OCI-LY7 (cell line): ENCODE data around the gene MAN1A2.

ENCODE experiments used
- CTCF ChIP-seq: fragments of 200-600 bp; sonication (generic); conservative IDR thresholded peaks from 2 replicates; pipeline ENCODE4 v1.5.1; 2014; ENCODE audit warnings: mild to moderate bottlenecking, antibody characterized with exemption, low read length, moderate library complexity, mixed read lengths
- EZH2phosphoT487 ChIP-seq: fragments of 200-600 bp; sonication (generic); IDR thresholded peaks from 2 replicates; pipeline ENCODE4 v1.6.1; 2018; ENCODE audit warnings: low read depth, borderline replicate concordance, mild to moderate bottlenecking, mixed run types, antibody characterized with exemption, low read length, moderate library complexity, mixed read lengths

- TF ChIP-seq CTCF: no peak
- no peak for TF ChIP-seq EZH2phosphoT487
These were observed 3.6 kb upstream of the MAN1A2 start for GRCh38 chr1:117363571-117364048.
